NT2/D1 (cell line): ENCODE results near the gene SLC2A1.

Experiments used
- DNase-seq: peaks from one replicate; pipeline ENCODE4 v3.0.0-alpha.2; 2011; ENCODE audit warnings: low read depth, low spot score
- H3K27me3 ChIP-seq: 2 replicates; pipeline ENCODE4 v1.6.0; 2011; ENCODE audit warnings: mild to moderate bottlenecking; ENCODE audit not compliant: insufficient read length, insufficient read depth
- H3K36me3 ChIP-seq: 2 replicates; pipeline ENCODE4 v1.6.1; 2011; ENCODE audit warnings: mild to moderate bottlenecking, low read length, mixed read lengths; ENCODE audit not compliant: insufficient read depth, insufficient read length
- H3K4me1 ChIP-seq: 2 replicates; pipeline ENCODE4 v1.5.1; 2011; ENCODE audit not compliant: insufficient read depth, insufficient read length
- H3K4me3 ChIP-seq: 2 replicates; pipeline ENCODE4 v1.5.1; 2011; ENCODE audit warnings: low read depth; ENCODE audit not compliant: insufficient read length
- H3K9ac ChIP-seq: 2 replicates; pipeline ENCODE4 v1.6.0; 2011; ENCODE audit warnings: low read depth; ENCODE audit not compliant: insufficient read length
- H3K9me3 ChIP-seq: 2 replicates; pipeline ENCODE4 v1.5.1; 2011; ENCODE audit warnings: mild to moderate bottlenecking, low read length; ENCODE audit not compliant: insufficient read depth
- SUZ12 ChIP-seq: IDR thresholded peaks from 2 replicates; pipeline ENCODE4 v1.6.1; 2011; ENCODE audit not compliant: insufficient read length, insufficient read depth; ENCODE audit errors: extremely low read depth
- YY1 ChIP-seq: IDR thresholded peaks from 2 replicates; pipeline ENCODE4 v1.6.1; 2011; ENCODE audit not compliant: insufficient read length, insufficient read depth
- ZNF274 ChIP-seq: IDR thresholded peaks from 2 replicates; pipeline ENCODE4 v1.6.1; 2011; ENCODE audit warnings: mild to moderate bottlenecking, low read depth, low read length

SLC2A1 gene

DNA sequence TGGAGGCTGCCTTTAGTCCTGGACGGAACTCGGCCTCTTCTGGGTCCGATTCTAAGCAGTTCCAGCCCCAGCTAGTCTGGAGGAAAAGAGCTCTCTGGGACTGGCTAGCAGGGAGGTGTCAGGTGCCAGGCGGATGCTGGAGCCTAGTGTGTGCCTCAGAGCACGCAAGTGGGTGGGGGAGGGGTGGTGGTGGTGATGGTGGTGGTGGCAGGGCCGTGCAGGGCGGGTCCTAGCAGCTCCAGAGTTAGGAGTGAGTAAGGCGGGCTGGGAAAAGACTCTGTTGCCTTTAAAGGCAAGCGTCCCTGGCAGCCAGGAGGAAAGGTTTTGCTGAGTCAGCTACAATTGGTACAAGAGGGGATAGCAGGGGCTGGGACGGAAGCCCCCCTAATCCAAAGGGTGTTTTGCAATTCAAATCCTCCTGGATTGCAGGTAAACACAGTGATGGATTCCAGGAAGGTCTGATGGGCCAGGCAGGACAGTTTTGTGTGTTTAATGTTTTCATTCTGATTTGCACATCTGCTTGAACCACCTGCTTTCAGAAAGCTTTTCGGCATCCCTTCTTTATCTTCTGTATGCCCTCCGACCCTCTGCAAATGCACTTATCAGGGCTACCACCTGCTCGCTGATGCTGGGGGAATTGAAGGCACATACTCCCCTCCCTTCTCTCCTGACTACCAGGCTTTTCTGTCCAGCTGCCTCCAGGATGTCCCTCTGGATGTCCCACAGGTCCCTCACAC is 4.1 kb upstream of the SLC2A1 start:
- Histone ChIP-seq H3K4me3 (no peak overlapping the region), H3K36me3 (peaks cover 13% of the 10 kb centered on the region), H3K27me3 (no peaks in the 10 kb centered on the region), H3K4me1 (peaks cover 34% of the 10 kb centered on the region), H3K9me3 (no peaks in the 10 kb centered on the region), H3K9ac (peak overlapping the region; percentile 77)
- DNase-seq = peak; percentile 92
- no peak for TF ChIP-seq YY1
- TF ChIP-seq SUZ12 = no peak
- no peak for TF ChIP-seq ZNF274

DNA sequence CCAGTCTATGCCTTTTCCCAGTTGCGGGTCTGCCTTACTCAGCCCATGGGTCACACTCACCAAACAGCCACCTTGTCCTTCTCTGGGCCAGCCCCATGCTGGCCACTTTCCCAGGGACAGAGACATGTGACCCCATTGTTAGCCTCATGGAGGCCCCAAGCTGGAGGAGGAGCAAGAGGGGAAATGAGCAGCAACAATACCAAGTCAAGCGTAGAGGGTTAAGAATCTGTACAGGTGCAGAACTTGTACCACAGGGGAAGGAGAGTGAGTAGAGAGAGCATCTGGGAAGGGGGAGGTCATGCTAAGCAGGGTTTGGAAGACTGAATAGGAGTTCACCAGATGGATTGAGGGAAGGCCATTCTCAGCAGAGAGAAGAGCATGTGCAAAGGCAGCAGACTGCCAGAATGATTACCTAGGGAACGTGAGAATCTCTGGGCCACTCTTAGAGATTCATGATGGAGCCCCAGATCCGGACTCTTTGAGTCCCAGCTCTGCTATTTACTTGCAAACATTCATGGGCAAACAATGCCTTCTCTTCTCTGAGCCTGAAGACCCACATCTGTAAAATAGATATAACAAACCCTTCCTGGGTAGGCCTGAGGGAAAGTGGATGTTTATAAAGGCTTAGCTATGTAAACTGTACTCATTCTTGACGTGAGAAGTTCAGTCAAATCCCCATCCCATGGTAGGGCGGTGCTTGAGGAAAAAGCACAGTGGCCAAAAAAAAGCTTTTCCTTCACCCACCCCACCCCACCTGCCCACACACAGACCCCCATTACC is 2.8 kb upstream of the SLC2A1 start:
- Histone ChIP-seq H3K36me3 (peaks cover 26% of the 10 kb centered on the region), H3K9me3 (no peaks in the 10 kb centered on the region), H3K4me1 (peaks cover 34% of the 10 kb centered on the region), H3K27me3 (no peaks in the 10 kb centered on the region), H3K4me3 (no peak overlapping the region), H3K9ac (no peak overlapping the region)
- DNase-seq = no peak
- TF ChIP-seq ZNF274 (no peak), SUZ12 (no peak), YY1 (no peak)

DNA sequence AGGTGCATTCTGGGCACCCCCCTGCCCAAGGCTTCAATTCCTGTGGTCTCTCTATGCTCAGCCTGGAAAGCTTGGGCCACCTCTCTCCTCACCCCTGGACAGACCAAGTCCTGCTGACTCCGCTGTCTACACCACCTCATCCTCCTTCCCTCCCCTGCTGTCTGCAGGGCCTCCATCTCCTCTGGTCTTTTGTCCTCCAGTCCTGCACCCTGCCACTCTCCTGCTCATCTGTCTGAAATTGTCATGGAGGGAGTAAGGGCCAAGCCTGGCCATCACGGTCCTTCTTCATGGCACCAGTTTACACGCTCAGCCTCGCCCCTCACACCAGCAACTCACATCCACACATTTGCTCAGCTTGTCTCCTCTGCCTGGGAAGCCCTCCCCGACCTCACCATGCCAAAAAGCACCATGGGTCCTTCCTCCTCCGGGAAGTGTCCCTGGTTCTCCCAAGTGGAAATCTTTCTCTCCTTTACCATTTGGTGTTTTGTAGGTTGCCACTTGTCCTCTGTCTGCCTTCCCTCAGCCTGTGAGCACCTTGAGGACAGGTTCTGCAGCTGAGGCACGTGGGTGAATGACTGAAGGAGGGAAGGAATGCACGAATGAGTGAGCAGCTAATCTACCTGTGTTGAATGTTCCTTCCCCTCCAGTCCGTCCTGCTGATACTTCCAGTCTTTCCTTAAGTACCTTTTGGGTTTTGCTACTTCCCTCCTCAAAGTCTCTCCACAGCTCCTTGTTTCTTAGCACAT is 2.1 kb upstream of the SLC2A1 start:
- H3K4me3 ChIP-seq = no peak overlapping the region

DNA sequence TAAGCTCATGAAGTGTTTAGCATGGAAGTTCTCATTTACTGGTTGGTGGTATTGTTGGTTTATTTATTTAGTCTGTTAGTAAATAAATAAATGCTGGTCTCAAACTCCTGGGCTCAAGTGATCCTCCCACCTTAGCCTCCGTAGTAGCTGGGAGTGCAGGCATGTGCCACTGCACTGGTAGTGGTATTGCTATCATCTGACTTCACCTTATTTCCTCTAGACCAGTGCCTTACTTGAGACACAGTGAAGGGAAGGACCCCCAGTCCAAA is 1.4 kb upstream of the SLC2A1 start:
- peaks cover 38% of the 10 kb centered on the region for H3K36me3 ChIP-seq
- H3K9me3 ChIP-seq = no peaks in the 10 kb centered on the region
- TF ChIP-seq ZNF274 (no peak), YY1 (no peak), SUZ12 (no peak)
- H3K9ac ChIP-seq = peak overlapping the region; percentile 76
- DNase-seq = no peak
- H3K4me1 ChIP-seq = peaks cover 38% of the 10 kb centered on the region
- peak overlapping the region; percentile 99 for H3K4me3 ChIP-seq
- H3K27me3 ChIP-seq = no peaks in the 10 kb centered on the region

More for the DNA sequence above, 2.1 kb upstream of the SLC2A1 start:
- TF ChIP-seq YY1 = no peak
- no peak for TF ChIP-seq ZNF274
- no peak for TF ChIP-seq SUZ12
- no peaks in the 10 kb centered on the region for H3K9me3 ChIP-seq
- peaks cover 31% of the 10 kb centered on the region for H3K36me3 ChIP-seq
- DNase-seq = no peak
- H3K9ac ChIP-seq = peak overlapping the region; percentile 76
- H3K4me1 ChIP-seq = peaks cover 34% of the 10 kb centered on the region
- H3K27me3 ChIP-seq = no peaks in the 10 kb centered on the region

DNA sequence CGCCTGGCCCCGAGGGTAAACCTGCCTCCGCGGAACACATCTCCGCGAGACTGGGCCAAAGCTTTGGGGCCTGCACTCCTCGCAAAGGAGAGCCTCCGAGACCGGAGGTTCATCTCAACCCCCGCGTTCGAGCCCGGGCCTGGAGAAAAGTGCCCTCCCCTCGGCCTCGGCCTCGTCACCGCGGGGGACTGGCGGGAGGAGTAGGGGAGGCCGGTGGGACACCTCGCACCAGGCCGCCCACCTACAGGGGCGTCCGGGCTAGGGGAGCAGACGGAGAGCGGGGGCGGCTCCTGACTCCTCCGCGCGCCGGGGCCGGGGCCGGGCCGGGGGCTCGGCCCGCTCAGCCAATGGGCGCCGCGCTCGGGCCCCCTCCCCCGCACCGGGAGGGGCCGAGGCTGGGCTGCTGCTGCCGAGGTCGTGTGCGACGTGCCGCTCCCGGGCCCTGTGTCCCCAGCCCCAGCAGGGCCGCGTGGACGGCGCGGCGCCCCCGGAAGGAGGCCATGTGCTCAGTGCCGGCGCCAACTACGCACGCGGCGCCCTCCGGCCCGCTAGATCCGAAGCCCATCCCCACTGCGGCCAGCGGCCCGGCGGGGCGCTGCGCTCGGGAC is 684 bp downstream of the SLC2A1 start:
- Histone ChIP-seq H3K36me3 (peaks cover 58% of the 10 kb centered on the region), H3K9me3 (no peaks in the 10 kb centered on the region), H3K4me3 (peak overlapping the region; percentile 99), H3K27me3 (no peaks in the 10 kb centered on the region), H3K4me1 (peaks cover 45% of the 10 kb centered on the region), H3K9ac (peak overlapping the region; percentile 98)
- DNase-seq = no peak
- no peak for TF ChIP-seq ZNF274
- no peak for TF ChIP-seq YY1
- TF ChIP-seq SUZ12 = no peak

DNA sequence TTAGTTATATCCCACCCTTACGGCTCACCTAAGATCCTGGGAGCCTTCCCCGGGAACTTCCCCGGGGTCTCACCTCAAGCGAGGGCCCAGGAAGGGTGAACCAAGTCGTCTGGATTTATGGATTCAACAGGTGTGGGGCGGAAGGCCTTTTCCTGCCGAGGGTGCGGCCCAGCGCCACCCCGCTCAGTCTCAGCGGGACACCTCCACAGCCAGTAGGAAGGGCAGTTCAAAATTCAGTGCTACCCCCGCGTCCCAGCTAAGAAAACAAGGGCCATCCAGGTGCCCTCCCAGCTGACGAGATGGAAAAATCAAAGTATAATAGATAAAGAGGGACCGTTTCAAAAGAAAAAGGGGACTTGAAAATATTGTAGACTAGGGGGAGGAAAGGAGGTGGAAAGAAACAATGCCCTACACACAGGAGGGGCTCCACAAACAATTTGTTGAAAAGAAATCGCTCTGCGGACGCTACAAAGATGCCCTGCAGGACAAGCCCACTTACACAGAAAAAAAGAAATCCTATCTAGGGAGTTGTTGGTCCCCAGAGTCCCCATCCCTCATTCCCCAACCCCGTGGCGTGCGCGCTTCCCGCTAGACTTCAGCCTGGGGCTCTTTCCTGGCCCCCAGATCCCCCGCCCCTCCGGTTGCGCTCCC is 1.3 kb downstream of the SLC2A1 start:
- Histone ChIP-seq H3K36me3 (peaks cover 64% of the 10 kb centered on the region), H3K9ac (peak overlapping the region; percentile 98), H3K9me3 (no peaks in the 10 kb centered on the region), H3K4me3 (peak overlapping the region; percentile 99), H3K27me3 (no peaks in the 10 kb centered on the region), H3K4me1 (peaks cover 47% of the 10 kb centered on the region)
- no peak for DNase-seq
- no peak for TF ChIP-seq SUZ12
